Body of pancreas (tissue), 4 donors: Measurements from ENCODE around the gene WBP11.
"Not testable (repeated sequence)": the region's sequence is repeated elsewhere in the genome, so short reads cannot be mapped to it uniquely, and the experiment has no call there.

ENCODE experiments used
- CTCF ChIP-seq, 7 experiments: fragments of 450-650 bp in 4 of 7; fragments of 200-600 bp in 3 of 7; sonication (generic) in 3 of 7; IDR thresholded peaks; one replicate each; pipeline ENCODE4 v1.5.1; 2016 to 2019; ENCODE audit warnings: antibody characterized with exemption in 7 of 7
- POLR2A ChIP-seq, 3 donors: fragments of 450-650 bp; IDR thresholded peaks; one replicate each; pipeline ENCODE4 v1.6.1; 2016; ENCODE audit warnings: antibody characterized with exemption in 3 of 3, mild to moderate bottlenecking in 2 of 3

- TF ChIP-seq POLR2A, CTCF (IDR thresholded peaks at IDR 0.05): not testable (repeated sequence)
Measured at GRCh38 chr12:14736441-14736840, 66.8 kb downstream of the WBP11 start.
